GM18511 (cell line): ENCODE results near the gene ETV5.

Experiments used
- ATAC-seq: cut with Tn5 transposase; IDR thresholded peaks from one replicate; pipeline ENCODE4 v1.9.1; 2021; ENCODE audit warnings: mild to moderate bottlenecking, moderate library complexity; ENCODE audit not compliant: unreplicated experiment

Gene ETV5

GRCh38 chr3:186124592-186124991, 15.7 kb upstream of the ETV5 start:
- ATAC-seq = no peak

GRCh38 chr3:186123012-186123411, 14.1 kb upstream of the ETV5 start:
- no peak for ATAC-seq

GRCh38 chr3:186121968-186122367, 13.1 kb upstream of the ETV5 start:
- ATAC-seq = no peak

GRCh38 chr3:186121278-186121677, 12.4 kb upstream of the ETV5 start:
- ATAC-seq = no peak

GRCh38 chr3:186119499-186119898, 10.6 kb upstream of the ETV5 start:
- ATAC-seq = no peak

- no peak for ATAC-seq
Measured at GRCh38 chr3:186118692-186119091, 9.8 kb upstream of the ETV5 start.

GRCh38 chr3:186117521-186118134, 8.7 kb upstream of the ETV5 start:
- no peak for ATAC-seq

- no peak for ATAC-seq
Measured at GRCh38 chr3:186115239-186115996, 6.5 kb upstream of the ETV5 start.

- no peak for ATAC-seq
Measured at GRCh38 chr3:186110975-186111974, 2.4 kb upstream of the ETV5 start.

GRCh38 chr3:186109897-186110803, 1.3 kb upstream of the ETV5 start:
- ATAC-seq = no peak

GRCh38 chr3:186108106-186108940, 566 bp downstream of the ETV5 start:
- no peak for ATAC-seq

GRCh38 chr3:186107215-186108105, 1.4 kb downstream of the ETV5 start:
- no peak for ATAC-seq

- no peak for ATAC-seq
Measured at GRCh38 chr3:186105543-186105942, 3.3 kb downstream of the ETV5 start.

- ATAC-seq = no peak
Measured at GRCh38 chr3:186102687-186103086, 6.2 kb downstream of the ETV5 start.

GRCh38 chr3:186100398-186100797, 8.5 kb downstream of the ETV5 start:
- ATAC-seq = no peak

GRCh38 chr3:186099178-186099577, 9.7 kb downstream of the ETV5 start:
- ATAC-seq = no peak

- ATAC-seq = no peak
Measured at GRCh38 chr3:186098740-186099139, 10.1 kb downstream of the ETV5 start.

GRCh38 chr3:186097663-186098451, 11.0 kb downstream of the ETV5 start:
- no peak for ATAC-seq
